Testis (tissue), 2 donors: Measurements from ENCODE around the gene MEGF6.

Experiments
- CTCF ChIP-seq, 3 experiments: fragments of 450-650 bp in 2 of 3; fragments of 200-600 bp in 1 of 3; sonication (generic) in 1 of 3; IDR thresholded peaks; one replicate each; pipeline ENCODE4 v1.5.1; 2016 to 2019; ENCODE audit warnings: antibody characterized with exemption in 3 of 3, mild to moderate bottlenecking in 2 of 3, moderate library complexity in 1 of 3
- POLR2A ChIP-seq: fragments of 450-650 bp; IDR thresholded peaks from one replicate; pipeline ENCODE4 v1.6.1; 2017; ENCODE audit warnings: antibody characterized with exemption, mild to moderate bottlenecking, moderate library complexity

GRCh38 chr1:3470650-3471355 is 140.5 kb downstream of the MEGF6 start:
- TF ChIP-seq CTCF (IDR thresholded peaks at IDR 0.05) (no peak), POLR2A (no peak)
